ENCODE results near the gene FILIP1L.

Gene FILIP1L

DNA sequence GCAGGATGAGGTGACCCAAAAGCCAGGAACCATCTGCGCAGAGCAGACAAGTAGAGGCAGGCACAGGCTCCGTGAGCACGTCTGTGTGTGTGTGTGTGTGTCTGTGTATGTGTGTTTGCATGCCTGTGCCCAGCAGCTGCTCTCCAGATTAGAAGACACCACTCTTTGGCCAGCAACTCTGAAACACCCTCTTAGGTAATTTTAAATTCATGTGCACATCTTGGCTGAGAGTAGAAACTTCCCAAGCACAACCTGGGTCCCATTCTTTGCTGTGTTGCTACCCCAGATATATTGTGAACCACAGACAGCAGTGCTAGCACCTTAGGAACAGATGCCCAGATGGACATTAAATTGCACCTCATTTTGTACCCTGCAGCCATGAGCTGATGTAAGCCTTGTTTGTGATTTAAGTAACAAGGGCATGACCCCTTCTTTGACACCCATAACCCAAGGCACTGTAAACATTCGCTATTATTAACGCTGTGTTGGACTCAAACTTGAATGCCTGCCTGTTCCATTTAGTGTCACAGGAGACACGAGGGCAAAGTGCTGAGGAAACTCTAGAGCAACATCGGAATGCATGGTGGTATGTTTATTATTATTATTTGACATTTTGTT lies at the start of gene FILIP1L:
FILIP1L (minus strand) TSS at position 89 of the 618 bp plus-strand sequence.
- DNase-seq (ENCODE audit: low spot score), result peak; percentile 19

GRCh38 chr3:100163787-100164186 lies 49.5 kb upstream of the FILIP1L start:
- no peak for DNase-seq (ENCODE audit: low spot score)

- DNase-seq (ENCODE audit: low spot score), result no peak
Observed at GRCh38 chr3:100160521-100160920, 46.2 kb upstream of the FILIP1L start.

- no peak for DNase-seq (ENCODE audit: low spot score)
Observed at GRCh38 chr3:100159331-100160153, 45.2 kb upstream of the FILIP1L start.

GRCh38 chr3:100158918-100159330 lies 44.6 kb upstream of the FILIP1L start:
- DNase-seq (ENCODE audit: low spot score), result no peak

GRCh38 chr3:100157685-100158084 lies 43.4 kb upstream of the FILIP1L start:
- DNase-seq (ENCODE audit: low spot score), result no peak

DNA sequence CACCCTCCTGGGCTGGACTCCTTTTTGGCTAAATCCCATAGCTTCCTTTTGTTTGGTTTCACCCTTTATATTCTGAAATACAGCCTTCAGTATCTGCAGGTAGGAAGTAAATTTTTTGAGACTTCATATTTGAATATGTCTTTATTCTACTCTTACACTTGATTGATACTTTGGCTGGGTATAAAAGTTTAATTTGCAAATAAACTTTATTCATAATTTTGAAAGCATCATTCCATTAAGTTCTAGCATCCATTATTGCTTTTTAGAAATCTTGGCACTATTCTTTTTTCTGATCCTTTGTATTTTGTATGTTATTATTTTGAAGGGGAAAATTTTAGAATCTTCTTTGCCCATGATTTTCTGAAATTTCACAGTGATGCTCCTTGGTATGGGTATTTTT lies 41.3 kb upstream of the FILIP1L start:
- DNase-seq (ENCODE audit: low spot score), result no peak

DNA sequence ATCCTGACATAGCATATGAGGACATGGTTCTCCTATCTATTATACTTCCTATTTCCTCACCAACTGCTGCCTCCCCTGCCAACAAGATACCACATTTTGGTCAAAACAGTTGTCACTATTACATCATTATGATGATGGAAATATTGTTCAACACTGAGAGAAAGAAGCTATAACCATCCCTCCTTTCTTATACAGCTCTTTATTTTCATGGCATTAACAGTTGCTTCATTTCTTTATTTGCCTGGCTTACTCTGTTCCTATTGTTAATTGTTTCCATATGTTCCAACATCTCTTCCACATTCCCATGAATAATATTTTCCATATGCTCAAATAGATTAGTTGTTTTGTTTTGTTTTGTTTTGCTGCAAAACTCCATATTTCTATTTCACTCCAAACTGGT lies 40.8 kb upstream of the FILIP1L start:
- DNase-seq (ENCODE audit: low spot score), result no peak

GRCh38 chr3:100154171-100154570 lies 39.9 kb upstream of the FILIP1L start:
- no peak for DNase-seq (ENCODE audit: low spot score)

- DNase-seq (ENCODE audit: low spot score), result no peak
Observed at GRCh38 chr3:100151024-100151707, 36.9 kb upstream of the FILIP1L start.

GRCh38 chr3:100150473-100150872 lies 36.2 kb upstream of the FILIP1L start:
- no peak for DNase-seq (ENCODE audit: low spot score)

GRCh38 chr3:100149713-100150415 lies 35.6 kb upstream of the FILIP1L start:
- DNase-seq (ENCODE audit: low spot score), result no peak

GRCh38 chr3:100149130-100149529 lies 34.8 kb upstream of the FILIP1L start:
- DNase-seq (ENCODE audit: low spot score), result no peak

- no peak for DNase-seq (ENCODE audit: low spot score)
Observed at GRCh38 chr3:100144255-100144866, 30.1 kb upstream of the FILIP1L start.

DNA sequence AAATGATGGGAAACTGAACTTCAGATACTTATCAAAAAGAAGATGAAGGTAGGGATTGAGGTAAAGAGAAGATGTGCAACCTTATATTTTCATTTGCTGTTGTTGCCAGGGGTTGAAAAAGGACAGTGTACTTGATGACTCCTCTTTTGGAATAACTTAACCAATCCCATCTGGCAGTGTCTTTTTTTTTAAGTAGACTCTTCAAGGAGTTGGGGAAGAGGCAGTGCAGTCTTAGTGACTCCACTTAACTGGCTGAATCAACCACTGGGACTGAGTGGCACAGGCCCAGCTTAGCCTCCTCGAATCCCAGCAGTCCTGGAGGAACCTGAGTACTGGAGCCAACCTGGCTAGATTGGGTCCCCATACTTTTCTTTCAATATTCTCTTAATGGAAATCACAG lies 27.3 kb upstream of the FILIP1L start:
- no peak for DNase-seq (ENCODE audit: low spot score)

- no peak for DNase-seq (ENCODE audit: low spot score)
Observed at GRCh38 chr3:100140976-100141375, 26.7 kb upstream of the FILIP1L start.

DNA sequence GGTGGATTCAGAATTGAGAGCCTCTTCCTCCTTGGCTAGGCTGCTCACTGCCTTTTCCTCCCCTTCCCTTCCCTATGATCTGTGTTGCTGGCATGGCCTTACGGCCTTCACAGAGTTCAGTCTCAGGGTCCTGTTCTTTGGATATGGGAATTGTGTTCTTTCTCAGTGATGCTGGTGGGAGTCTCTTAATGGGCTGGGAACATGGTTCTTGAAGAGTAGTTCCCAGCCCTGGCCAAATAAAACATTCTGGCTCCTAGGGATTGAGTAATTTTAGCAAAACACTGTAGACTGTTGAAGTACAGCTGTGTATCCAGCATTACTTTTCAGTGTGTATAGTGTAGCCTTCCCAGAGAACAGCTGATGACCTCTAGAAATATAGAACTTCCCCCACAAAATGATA lies 22.6 kb upstream of the FILIP1L start:
- no peak for DNase-seq (ENCODE audit: low spot score)

DNA sequence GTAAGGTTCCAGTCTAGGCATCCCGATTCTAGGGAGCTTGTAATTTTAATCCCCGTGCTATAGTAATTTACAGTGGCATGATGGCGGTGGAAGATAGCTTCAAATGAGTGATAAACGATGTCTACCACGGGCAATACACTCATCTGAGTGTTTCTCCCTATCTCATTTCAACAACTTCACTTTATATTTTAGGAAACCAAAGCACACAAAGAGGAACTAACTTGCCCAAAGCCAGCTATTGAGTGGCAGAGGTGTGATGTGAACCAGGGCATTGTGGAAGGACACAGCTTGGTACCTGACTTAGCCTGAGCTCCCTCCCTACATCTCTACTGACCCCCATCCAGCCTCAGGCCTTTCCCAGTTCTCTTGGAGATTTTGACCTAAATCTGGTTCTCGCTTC lies 16.9 kb upstream of the FILIP1L start:
- DNase-seq (ENCODE audit: low spot score), result no peak

- DNase-seq (ENCODE audit: low spot score), result no peak
Observed at GRCh38 chr3:100129941-100130340, 15.6 kb upstream of the FILIP1L start.

DNA sequence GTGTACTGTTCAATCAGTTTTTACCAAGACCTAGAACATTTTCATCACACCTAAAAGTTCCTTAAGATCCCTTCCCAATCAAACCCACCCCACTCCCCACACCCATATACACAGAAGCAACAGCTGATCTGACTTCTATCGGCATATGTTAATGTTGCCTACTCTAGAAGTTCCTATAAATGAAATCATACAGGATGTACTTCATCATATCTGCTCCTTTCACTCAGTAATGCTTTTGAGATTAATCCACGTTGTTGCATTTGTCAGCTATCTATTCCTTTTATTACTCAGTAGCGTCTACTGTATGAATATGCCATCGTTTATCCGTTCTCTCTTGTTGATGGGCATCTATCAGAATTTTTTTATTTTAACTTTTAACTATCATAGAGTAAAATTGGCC lies 14.3 kb upstream of the FILIP1L start:
- no peak for DNase-seq (ENCODE audit: low spot score)

DNA sequence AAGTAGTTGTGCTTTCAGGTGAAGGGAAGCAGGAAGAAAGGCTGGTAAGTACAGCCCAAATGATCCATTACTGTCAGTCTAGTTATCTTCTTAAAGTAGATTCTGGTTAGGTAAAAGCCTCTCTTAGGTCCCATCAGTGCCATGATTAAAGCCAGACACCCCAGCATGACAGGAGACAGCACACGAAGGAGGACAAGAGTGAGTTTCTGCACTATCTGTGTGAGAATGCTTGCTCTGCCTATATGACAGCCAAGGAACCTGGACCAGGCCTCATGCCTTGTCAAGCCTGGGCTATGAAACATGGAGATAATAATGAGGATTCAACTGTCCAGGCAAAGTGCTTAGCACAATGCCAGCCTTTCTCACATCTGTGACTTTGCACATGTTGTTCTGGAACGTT lies 13.5 kb upstream of the FILIP1L start:
- DNase-seq (ENCODE audit: low spot score), result no peak
